ENCODE results near the gene EREG.

- TF ChIP-seq CTCF (IDR thresholded peaks at IDR 0.05) (no peak), POLR2AphosphoS5 (IDR thresholded peaks at IDR 0.05) (no peak), POLR2A (IDR thresholded peaks at IDR 0.05) (no peak), EP300 (IDR thresholded peaks at IDR 0.05) (no peak)
Observed at GRCh38 chr4:74368596-74368995, 3.7 kb downstream of the EREG start.

All from gastroesophageal sphincter (tissue), 3 donors.